GM12801 (cell line): ENCODE measurements around the gene RGS7BP.

Experiments used
- CTCF ChIP-seq: IDR thresholded peaks from one replicate; pipeline ENCODE4 v1.5.1; 2011; ENCODE audit warnings: control low read depth; ENCODE audit not compliant: insufficient read length; ENCODE audit errors: extremely low read depth

RGS7BP gene

GRCh38 chr5:64612344-64612961 is 106.6 kb downstream of the RGS7BP start:
- no peak for TF ChIP-seq CTCF

- no peak for TF ChIP-seq CTCF
Observed at GRCh38 chr5:64615895-64616294, 110.1 kb downstream of the RGS7BP start.

- TF ChIP-seq CTCF = no peak
Observed at GRCh38 chr5:64619609-64620008, 113.8 kb downstream of the RGS7BP start.

- no peak for TF ChIP-seq CTCF
Observed at GRCh38 chr5:64622991-64623390, 117.2 kb downstream of the RGS7BP start.

GRCh38 chr5:64625678-64626077 is 119.9 kb downstream of the RGS7BP start:
- TF ChIP-seq CTCF = no peak

- no peak for TF ChIP-seq CTCF
Observed at GRCh38 chr5:64628901-64629300, 123.1 kb downstream of the RGS7BP start.

- TF ChIP-seq CTCF = no peak
Observed at GRCh38 chr5:64629841-64630240, 124.0 kb downstream of the RGS7BP start.

GRCh38 chr5:64632251-64632650 is 126.4 kb downstream of the RGS7BP start:
- TF ChIP-seq CTCF = no peak
